Measurements from ENCODE around the gene ZKSCAN1.
A peak's percentile ranks its signal among the peaks of the same experiment; 100 is the strongest.
"Not testable (repeated sequence)": the region's sequence is repeated elsewhere in the genome, so short reads cannot be mapped to it uniquely, and the experiment has no call there.

The ZKSCAN1 gene

GRCh38 chr7:100003711-100004661 lies 11.4 kb upstream of the ZKSCAN1 start:
- POLR2A ChIA-PET (ENCODE audit: low non-redundant PET), result interaction anchor here (0.5 kb wide), 1 partner anchor 43 kb away, joined by 7 read pairs; no protein-coding TSS in a partner anchor
- no peak for DNase-seq (ENCODE audit: low spot score)

GRCh38 chr7:100007887-100008286 lies 7.5 kb upstream of the ZKSCAN1 start:
- ChIA-PET CTCF (interaction anchor here (0.6 kb wide), 1 partner anchor 592 kb away, joined by 4 read pairs; no protein-coding TSS in a partner anchor), POLR2A (ENCODE audit: low non-redundant PET) (interaction anchor here (0.5 kb wide), 1 partner anchor 18 kb away, joined by 7 read pairs; no protein-coding TSS in a partner anchor)
- DNase-seq (ENCODE audit: low spot score), result no peak
- TF ChIP-seq CTCF (conservative IDR thresholded peaks at IDR 0.05; ENCODE audit: low read depth), result no peak
- no peak overlapping the region for H3K27ac ChIP-seq

More at GRCh38 chr7:100003711-100004661, 11.4 kb upstream of the ZKSCAN1 start:
- TF ChIP-seq CTCF (conservative IDR thresholded peaks at IDR 0.05; ENCODE audit: low read depth), result no peak
- CTCF ChIA-PET, result interaction anchor here (0.5 to 1.0 kb wide), 4 partner anchors 10 to 49 kb away, joined by 3 to 4 read pairs (median 3); no protein-coding TSS in a partner anchor
- no peak overlapping the region for H3K27ac ChIP-seq

GRCh38 chr7:100008525-100008924 lies 6.9 kb upstream of the ZKSCAN1 start:
- DNase-seq (ENCODE audit: low spot score), result no peak
- ChIA-PET POLR2A (ENCODE audit: low non-redundant PET) (interaction anchor here (0.5 kb wide), 1 partner anchor 18 kb away, joined by 7 read pairs; no protein-coding TSS in a partner anchor), CTCF (no interaction called here)
- no peak overlapping the region for H3K27ac ChIP-seq
- TF ChIP-seq CTCF (conservative IDR thresholded peaks at IDR 0.05; ENCODE audit: low read depth), result no peak

GRCh38 chr7:100009952-100010351 lies 5.4 kb upstream of the ZKSCAN1 start:
- CTCF ChIA-PET, result interaction anchor here (0.7 kb wide), 1 partner anchor 559 kb away, joined by 3 read pairs; no protein-coding TSS in a partner anchor
- POLR2A ChIA-PET (ENCODE audit: low non-redundant PET); DNase-seq (ENCODE audit: low spot score); H3K27ac ChIP-seq: not testable (repeated sequence)

GRCh38 chr7:100010901-100011300 lies 4.5 kb upstream of the ZKSCAN1 start:
- no peak overlapping the region for H3K27ac ChIP-seq
- no peak for TF ChIP-seq CTCF (conservative IDR thresholded peaks at IDR 0.05; ENCODE audit: low read depth)
- ChIA-PET POLR2A (ENCODE audit: low non-redundant PET) (no interaction called here), CTCF (no interaction called here)
- DNase-seq (ENCODE audit: low spot score), result no peak

GRCh38 chr7:100011516-100011915 lies 3.9 kb upstream of the ZKSCAN1 start:
- DNase-seq (ENCODE audit: low spot score), result no peak
- no peak for TF ChIP-seq CTCF (conservative IDR thresholded peaks at IDR 0.05; ENCODE audit: low read depth)
- ChIA-PET CTCF (interaction anchor here (0.6 kb wide), 1 partner anchor 1217 kb away, joined by 3 read pairs; no protein-coding TSS in a partner anchor), POLR2A (ENCODE audit: low non-redundant PET) (no interaction called here)
- no peak overlapping the region for H3K27ac ChIP-seq

GRCh38 chr7:100012385-100013327 lies 2.7 kb upstream of the ZKSCAN1 start:
- ChIA-PET POLR2A (ENCODE audit: low non-redundant PET) (interaction anchor here (0.6 kb wide), 2 partner anchors 33 to 74 kb away, joined by 4 read pairs; no protein-coding TSS in a partner anchor), CTCF (interaction anchor here (0.6 to 0.7 kb wide), 2 partner anchors 93 to 752 kb away, joined by 4 read pairs; no protein-coding TSS in a partner anchor)
- peak overlapping the region; percentile 53 for H3K27ac ChIP-seq

More at GRCh38 chr7:100012385-100013327, 2.7 kb upstream of the ZKSCAN1 start:
- DNase-seq (ENCODE audit: low spot score), result peak; percentile 31
